HTERT RPE-1 (cell line): ENCODE measurements around the gene GRIN3B.
"Not testable (repeated sequence)": the region's sequence is repeated elsewhere in the genome, so short reads cannot be mapped to it uniquely, and the experiment has no call there.

Experiments
- in situ Hi-C: fragments of 300-500 bp; cut with MboI; formaldehyde crosslinking; loops from 4 replicates; pipeline ENCODE4 v1.14.3; 2020; ENCODE audit warnings: low sequenced_read_pairs

The GRIN3B gene

GRCh38 chr19:1000095-1000494 lies at the start of gene GRIN3B:
TSS of gene GRIN3B (plus strand) at chr19:1000419. CDS start at chr19:1000438, 19 bp downstream.
- in situ Hi-C loops, result no loop called here

GRCh38 chr19:952049-952679 lies 48.1 kb upstream of the GRIN3B start:
- in situ Hi-C loops, result no loop called here

GRCh38 chr19:952680-953444 lies 47.4 kb upstream of the GRIN3B start:
- in situ Hi-C loops, result no loop called here

GRCh38 chr19:953445-954271 lies 46.6 kb upstream of the GRIN3B start:
- in situ Hi-C loops, result no loop called here

GRCh38 chr19:954272-954671 lies 45.9 kb upstream of the GRIN3B start:
- in situ Hi-C loops, result no loop called here

GRCh38 chr19:954672-955494 lies 45.3 kb upstream of the GRIN3B start:
- in situ Hi-C loops, result no loop called here

- in situ Hi-C loops, result no loop called here
Observed at GRCh38 chr19:955803-956765, 44.1 kb upstream of the GRIN3B start.

- in situ Hi-C loops, result no loop called here
Observed at GRCh38 chr19:956766-957440, 43.3 kb upstream of the GRIN3B start.

GRCh38 chr19:957578-957977 lies 42.6 kb upstream of the GRIN3B start:
- in situ Hi-C loops, result not testable (repeated sequence)

GRCh38 chr19:958967-959855 lies 41.0 kb upstream of the GRIN3B start:
- in situ Hi-C loops, result no loop called here

GRCh38 chr19:960020-960419 lies 40.2 kb upstream of the GRIN3B start:
- in situ Hi-C loops, result no loop called here

GRCh38 chr19:960601-960938 lies 39.6 kb upstream of the GRIN3B start:
- in situ Hi-C loops, result no loop called here

GRCh38 chr19:961866-962620 lies 38.2 kb upstream of the GRIN3B start:
- in situ Hi-C loops, result no loop called here

- in situ Hi-C loops, result no loop called here
Observed at GRCh38 chr19:962683-963400, 37.4 kb upstream of the GRIN3B start.

GRCh38 chr19:963486-963951 lies 36.7 kb upstream of the GRIN3B start:
- in situ Hi-C loops, result no loop called here

GRCh38 chr19:964116-964520 lies 36.1 kb upstream of the GRIN3B start:
- in situ Hi-C loops, result no loop called here
